ENCODE results near the gene COL2A1. TPM values are rescaled to one million over a fixed set of nuclear protein-coding genes. Genes with fewer than 3 reads are reported as not detected.

The COL2A1 gene
- total and polyA plus RNA-seq, 4 donors: 321 TPM; not detected in 3

- TF ChIP-seq TAF1 (conservative IDR thresholded peaks at IDR 0.05) (no peak), YY1 (IDR thresholded peaks at IDR 0.05) (no peak), NR2F2 (IDR thresholded peaks at IDR 0.05) (no peak), RAD21 (IDR thresholded peaks at IDR 0.05) (no peak), FOXA1 (IDR thresholded peaks at IDR 0.05) (no peak), GABPA (IDR thresholded peaks at IDR 0.05 in 1 of 2, conservative IDR thresholded peaks at IDR 0.05 in 1 of 2) (no peak), CTCF (IDR thresholded peaks at IDR 0.05; ENCODE audit: low read depth, low read length, missing input control) (no peak), SP1 (IDR thresholded peaks at IDR 0.05) (no peak), EGR1 (IDR thresholded peaks at IDR 0.05; ENCODE audit: low read depth in 2 of 2) (no peak)
- TF ChIP-seq, protein P1, sequence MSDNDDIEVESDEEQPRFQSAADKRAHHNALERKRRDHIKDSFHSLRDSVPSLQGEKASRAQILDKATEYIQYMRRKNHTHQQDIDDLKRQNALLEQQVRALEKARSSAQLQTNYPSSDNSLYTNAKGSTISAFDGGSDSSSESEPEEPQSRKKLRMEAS (IDR thresholded peaks at IDR 0.05): no peak
- TF ChIP-seq, protein P2, sequence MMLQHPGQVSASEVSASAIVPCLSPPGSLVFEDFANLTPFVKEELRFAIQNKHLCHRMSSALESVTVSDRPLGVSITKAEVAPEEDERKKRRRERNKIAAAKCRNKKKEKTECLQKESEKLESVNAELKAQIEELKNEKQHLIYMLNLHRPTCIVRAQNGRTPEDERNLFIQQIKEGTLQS (IDR thresholded peaks at IDR 0.05): no peak
- no peak overlapping the region for H3K4me3 ChIP-seq (ENCODE audit: low read depth in 1 of 3, low read length in 3 of 3)
- H3K9me3 ChIP-seq (ENCODE audit: control insufficient read depth in 4 of 4, low read length in 3 of 4): no peaks in the 10 kb centered on the region
- no peaks in the 10 kb centered on the region for H3K4me1 ChIP-seq (ENCODE audit: control insufficient read depth in 4 of 4, insufficient read depth in 4 of 4, low read length in 3 of 4)
- H3K27me3 ChIP-seq (ENCODE audit: control insufficient read depth in 4 of 4, insufficient read depth in 4 of 4, low read length in 3 of 4): no peaks in the 10 kb centered on the region
- H3K36me3 ChIP-seq (ENCODE audit: control insufficient read depth in 4 of 4, insufficient read depth in 3 of 4, low read depth in 1 of 4, low read length in 3 of 4): no peaks in the 10 kb centered on the region
- no peak for DNase-seq (ENCODE audit: low spot score)
- WGBS: 89% methylated on average over 9 of the region's 9 CpGs
- no peak overlapping the region for H3K9ac ChIP-seq (ENCODE audit: low read depth in 1 of 2, low read length in 2 of 2)
- no peak overlapping the region for H3K27ac ChIP-seq (ENCODE audit: low read depth in 1 of 2, low read length in 2 of 2)
Measured at GRCh38 chr12:47941475-47941780, 62.8 kb downstream of the COL2A1 start.

- no peaks in the 10 kb centered on the region for H3K27me3 ChIP-seq (ENCODE audit: control insufficient read depth in 4 of 4, insufficient read depth in 4 of 4, low read length in 3 of 4)
- H3K9me3 ChIP-seq (ENCODE audit: control insufficient read depth in 4 of 4, low read length in 3 of 4): no peaks in the 10 kb centered on the region
- H3K9ac ChIP-seq (ENCODE audit: low read depth in 1 of 2, low read length in 2 of 2): no peak overlapping the region
- TF ChIP-seq FOXA1 (IDR thresholded peaks at IDR 0.05) (no peak), YY1 (IDR thresholded peaks at IDR 0.05) (no peak), JUND (IDR thresholded peaks at IDR 0.05) (no peak)
- H3K36me3 ChIP-seq (ENCODE audit: control insufficient read depth in 4 of 4, insufficient read depth in 3 of 4, low read depth in 1 of 4, low read length in 3 of 4): no peaks in the 10 kb centered on the region
- DNase-seq (ENCODE audit: low spot score): no peak
- WGBS: 95% methylated on average over 10 of the region's 10 CpGs
- H3K27ac ChIP-seq (ENCODE audit: low read depth in 1 of 2, low read length in 2 of 2): no peak overlapping the region
- no peak overlapping the region for H3K4me3 ChIP-seq (ENCODE audit: low read depth in 1 of 3, low read length in 3 of 3)
- no peaks in the 10 kb centered on the region for H3K4me1 ChIP-seq (ENCODE audit: control insufficient read depth in 4 of 4, insufficient read depth in 4 of 4, low read length in 3 of 4)
Measured at GRCh38 chr12:47940773-47941474, 63.4 kb downstream of the COL2A1 start.

- Histone ChIP-seq H3K27ac (ENCODE audit: low read depth in 1 of 2, low read length in 2 of 2) (no peak overlapping the region), H3K9ac (ENCODE audit: low read depth in 1 of 2, low read length in 2 of 2) (no peak overlapping the region), H3K9me3 (ENCODE audit: control insufficient read depth in 4 of 4, low read length in 3 of 4) (no peaks in the 10 kb centered on the region), H3K4me1 (ENCODE audit: control insufficient read depth in 4 of 4, insufficient read depth in 4 of 4, low read length in 3 of 4) (no peaks in the 10 kb centered on the region), H3K36me3 (ENCODE audit: control insufficient read depth in 4 of 4, insufficient read depth in 3 of 4, low read depth in 1 of 4, low read length in 3 of 4) (no peaks in the 10 kb centered on the region), H3K4me3 (ENCODE audit: low read depth in 1 of 3, low read length in 3 of 3) (no peak overlapping the region), H3K27me3 (ENCODE audit: control insufficient read depth in 4 of 4, insufficient read depth in 4 of 4, low read length in 3 of 4) (no peaks in the 10 kb centered on the region)
- 82% methylated on average over 6 of the region's 6 CpGs for WGBS
- no peak for DNase-seq (ENCODE audit: low spot score)
- no peak for TF ChIP-seq FOXA1 (IDR thresholded peaks at IDR 0.05)
- no peak for TF ChIP-seq REST (IDR thresholded peaks at IDR 0.05)
- no peak for TF ChIP-seq HNF4G (IDR thresholded peaks at IDR 0.05)
- no peak for TF ChIP-seq YY1 (IDR thresholded peaks at IDR 0.05)
- TF ChIP-seq TAF1 (conservative IDR thresholded peaks at IDR 0.05): no peak
- TF ChIP-seq NR2F2 (IDR thresholded peaks at IDR 0.05): no peak
- TF ChIP-seq JUND (IDR thresholded peaks at IDR 0.05): no peak
- no peak for TF ChIP-seq GABPA (IDR thresholded peaks at IDR 0.05 in 1 of 2, conservative IDR thresholded peaks at IDR 0.05 in 1 of 2)
- TF ChIP-seq RAD21 (IDR thresholded peaks at IDR 0.05): no peak
- no peak for TF ChIP-seq ZBTB33 (IDR thresholded peaks at IDR 0.05)
- no peak for TF ChIP-seq EGR1 (IDR thresholded peaks at IDR 0.05; ENCODE audit: low read depth in 2 of 2)
- TF ChIP-seq CTCF (IDR thresholded peaks at IDR 0.05; ENCODE audit: low read depth, low read length, missing input control): no peak
- TF ChIP-seq SP1 (IDR thresholded peaks at IDR 0.05): no peak
Measured at GRCh38 chr12:47939009-47939601, 65.2 kb downstream of the COL2A1 start.

Measured in liver (tissue), 9 donors.